ENCODE measurements around the gene GPC1. TPM values are rescaled to one million over a fixed set of nuclear protein-coding genes. Genes with fewer than 3 reads are reported as not detected.

Gene GPC1
- total and polyA plus RNA-seq, 3 experiments from 2014 or later, result 0.17 to 2.4 (median 1.9) TPM

DNA sequence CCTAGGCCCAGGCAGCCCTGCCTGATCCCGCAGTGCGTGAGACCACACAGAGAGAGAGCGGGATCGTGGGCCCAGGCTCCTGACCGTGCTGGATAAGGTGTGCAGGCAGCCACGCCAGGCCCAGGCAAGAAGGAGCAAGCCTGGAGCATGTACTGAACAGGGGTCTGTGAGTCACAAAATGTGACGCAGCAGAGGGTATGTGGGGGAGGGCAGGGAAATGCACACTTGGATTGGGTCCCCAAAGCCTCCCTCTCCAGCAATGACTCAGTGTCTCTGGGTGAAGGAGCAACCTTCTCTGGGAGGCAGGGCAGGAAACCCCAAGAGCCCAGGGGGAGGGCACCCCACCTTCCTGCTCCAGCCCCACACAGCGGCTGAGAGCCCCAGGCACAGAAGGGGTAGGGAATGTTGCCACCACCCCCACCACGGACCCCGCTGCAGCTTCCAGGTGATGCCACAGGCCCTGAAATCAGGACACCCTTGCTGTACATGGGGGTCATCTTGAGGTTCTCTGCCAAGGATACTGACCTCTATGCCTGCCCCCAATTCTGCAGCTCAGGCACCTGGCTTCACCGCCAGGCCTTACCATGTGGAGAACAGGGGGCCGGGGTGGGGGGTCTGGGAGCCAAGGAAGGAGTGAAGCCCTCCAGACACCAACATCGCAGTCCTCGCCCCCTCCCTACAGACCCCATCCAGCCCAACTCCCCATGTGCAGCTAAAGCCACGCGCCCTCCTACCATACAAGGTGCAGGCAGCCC is 1.3 kb upstream of the GPC1 start:
- H3K4me1 ChIP-seq (ENCODE audit: insufficient read depth, low read length), result peaks cover 12% of the 10 kb centered on the region
- no peaks in the 10 kb centered on the region for H3K9me3 ChIP-seq (ENCODE audit: low read length)
- no peak overlapping the region for H3K27ac ChIP-seq (ENCODE audit: low read depth, low read length)
- ChIA-PET POLR2A (interaction anchor here (0.6 kb wide), 1 partner anchor 424 kb away, joined by 3 read pairs; no protein-coding TSS in a partner anchor), CTCF (no interaction called here)
- H3K36me3 ChIP-seq (ENCODE audit: insufficient read depth, low read length), result no peaks in the 10 kb centered on the region
- H3K4me3 Mint-ChIP-seq, result peak overlapping the region; percentile 80 to 91 (median 84)
- peak overlapping the region in 5 of 8 donors; percentile 23 to 92 (median 46) for H3K27ac Mint-ChIP-seq
- no peak overlapping the region for H3K4me3 ChIP-seq (ENCODE audit: low read length)
- no peaks in the 10 kb centered on the region for H3K36me3 Mint-ChIP-seq
- H3K27me3 ChIP-seq (ENCODE audit: insufficient read depth, low read length, poor library complexity, severe bottlenecking), result peaks cover 22% of the 10 kb centered on the region
- DNase-seq, result peak in 1 of 5 donors; percentile 35
- H3K27me3 Mint-ChIP-seq, result peaks cover 16 to 25% of the 10 kb centered on the region in 2 donors
- peaks cover 4 to 19% (median 4%) of the 10 kb centered on the region in 3 donors for H3K4me1 Mint-ChIP-seq
- H3K9me3 Mint-ChIP-seq, result no peaks in the 10 kb centered on the region

DNA sequence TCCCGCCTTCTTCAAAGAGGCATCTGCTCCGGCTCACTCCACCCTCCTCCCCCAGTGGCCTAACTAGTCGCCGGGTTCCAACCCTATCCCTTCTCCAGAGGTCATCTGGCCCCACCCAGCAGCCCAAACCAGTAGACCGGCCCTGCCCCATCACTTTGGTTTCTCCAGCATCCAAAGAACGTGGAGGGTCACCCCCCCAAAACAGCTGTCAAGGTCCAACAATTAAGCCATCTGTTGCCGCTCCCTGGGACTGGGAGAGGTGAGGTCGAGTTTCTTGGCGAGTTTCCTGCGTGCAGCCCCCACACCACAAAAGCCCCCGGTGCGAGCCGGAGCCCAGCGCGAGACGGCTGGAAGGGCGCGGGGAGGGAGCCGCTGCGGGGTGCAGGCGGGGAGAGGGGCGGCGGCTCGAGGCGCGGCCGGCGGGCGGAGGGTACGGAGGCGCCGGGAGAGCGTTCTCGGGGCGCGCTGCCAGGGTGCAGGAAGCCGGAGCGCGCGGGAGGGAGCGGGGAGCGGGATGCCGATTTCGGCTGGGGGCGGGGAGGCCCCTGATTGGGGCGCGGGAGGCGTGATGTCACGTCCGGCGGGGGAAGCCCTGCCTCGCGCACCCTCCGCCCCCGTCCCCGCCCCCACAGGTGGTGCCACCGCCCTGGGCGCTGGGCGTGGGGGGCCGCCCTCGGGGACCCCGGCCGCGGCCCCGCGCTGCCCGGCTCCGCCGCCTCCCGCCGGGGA is 571 bp upstream of the GPC1 start:
- Histone ChIP-seq H3K36me3 (ENCODE audit: insufficient read depth, low read length) (no peaks in the 10 kb centered on the region), H3K27me3 (ENCODE audit: insufficient read depth, low read length, poor library complexity, severe bottlenecking) (peaks cover 22% of the 10 kb centered on the region), H3K9me3 (ENCODE audit: low read length) (no peaks in the 10 kb centered on the region), H3K4me3 (ENCODE audit: low read length) (peak overlapping the region; percentile 61), H3K27ac (ENCODE audit: low read depth, low read length) (no peak overlapping the region), H3K4me1 (ENCODE audit: insufficient read depth, low read length) (peaks cover 12% of the 10 kb centered on the region)
- peak; percentile 80 to 89 (median 83) for DNase-seq
- Mint-ChIP-seq H3K9me3 (no peaks in the 10 kb centered on the region), H3K27ac (peak overlapping the region in 5 of 8 donors; percentile 23 to 92 (median 46)), H3K27me3 (peaks cover 16 to 25% of the 10 kb centered on the region in 2 donors), H3K36me3 (no peaks in the 10 kb centered on the region), H3K4me3 (peak overlapping the region; percentile 80 to 91 (median 84)), H3K4me1 (peaks cover 4 to 19% (median 4%) of the 10 kb centered on the region in 3 donors)
- ChIA-PET CTCF (interaction anchor here (2.0 kb wide), 1 partner anchor 202 kb away, joined by 9 read pairs; no protein-coding TSS in a partner anchor), POLR2A (interaction anchor here (0.5 kb wide), 1 partner anchor 1033 kb away, joined by 3 read pairs; no protein-coding TSS in a partner anchor)

DNA sequence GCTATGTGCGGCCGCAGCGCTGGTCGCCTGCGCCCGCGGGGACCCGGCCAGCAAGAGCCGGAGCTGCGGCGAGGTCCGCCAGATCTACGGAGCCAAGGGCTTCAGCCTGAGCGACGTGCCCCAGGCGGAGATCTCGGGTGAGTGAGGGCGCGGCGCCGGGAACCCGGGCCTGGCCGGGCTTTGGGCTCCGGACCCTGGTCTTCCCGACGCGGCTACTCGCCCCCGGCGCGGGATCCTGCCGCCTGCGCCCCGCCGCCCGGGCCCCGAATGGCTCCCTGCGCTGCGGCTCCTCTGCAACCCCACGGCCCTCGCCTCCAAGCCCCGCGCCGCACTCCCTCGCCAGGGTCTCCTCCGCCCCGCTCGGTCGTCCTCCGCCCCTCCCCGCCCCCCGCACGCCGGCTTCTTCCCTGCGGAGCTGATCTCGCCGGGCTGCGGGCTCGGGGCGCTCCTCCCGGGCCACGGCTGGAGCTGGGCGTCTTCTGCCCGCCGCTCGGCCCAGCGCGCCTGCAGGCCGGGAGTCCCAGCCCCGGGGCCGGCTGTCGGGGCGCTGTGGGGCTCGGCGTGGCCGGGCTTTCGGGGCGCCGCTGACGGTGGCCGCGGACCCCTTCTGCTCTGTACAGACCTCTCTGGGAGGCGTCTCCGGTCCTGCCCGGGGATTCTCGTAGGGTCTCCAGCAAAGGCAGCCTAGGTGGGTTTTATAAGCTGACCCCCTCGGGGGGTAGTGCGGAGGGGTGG is 652 bp downstream of the GPC1 start:
- Mint-ChIP-seq H3K36me3 (no peaks in the 10 kb centered on the region), H3K27me3 (peaks cover 16 to 20% of the 10 kb centered on the region in 2 donors), H3K4me3 (peak overlapping the region; percentile 54 to 89 (median 57)), H3K27ac (no peak overlapping the region), H3K9me3 (no peaks in the 10 kb centered on the region), H3K4me1 (peaks cover 4 to 19% (median 4%) of the 10 kb centered on the region in 3 donors)
- Histone ChIP-seq H3K27ac (ENCODE audit: low read depth, low read length) (no peak overlapping the region), H3K4me1 (ENCODE audit: insufficient read depth, low read length) (peaks cover 12% of the 10 kb centered on the region), H3K4me3 (ENCODE audit: low read length) (no peak overlapping the region), H3K9me3 (ENCODE audit: low read length) (no peaks in the 10 kb centered on the region), H3K27me3 (ENCODE audit: insufficient read depth, low read length, poor library complexity, severe bottlenecking) (peaks cover 22% of the 10 kb centered on the region), H3K36me3 (ENCODE audit: insufficient read depth, low read length) (no peaks in the 10 kb centered on the region)
- CTCF ChIA-PET, result interaction anchor here (0.9 to 2.0 kb wide), 2 partner anchors 204 to 286 kb away, joined by 3 to 9 read pairs; no protein-coding TSS in a partner anchor
- POLR2A ChIA-PET, result interaction anchor here (0.5 kb wide), 1 partner anchor 1034 kb away, joined by 3 read pairs; no protein-coding TSS in a partner anchor
- DNase-seq, result peak in 1 of 5 donors; percentile 46

DNA sequence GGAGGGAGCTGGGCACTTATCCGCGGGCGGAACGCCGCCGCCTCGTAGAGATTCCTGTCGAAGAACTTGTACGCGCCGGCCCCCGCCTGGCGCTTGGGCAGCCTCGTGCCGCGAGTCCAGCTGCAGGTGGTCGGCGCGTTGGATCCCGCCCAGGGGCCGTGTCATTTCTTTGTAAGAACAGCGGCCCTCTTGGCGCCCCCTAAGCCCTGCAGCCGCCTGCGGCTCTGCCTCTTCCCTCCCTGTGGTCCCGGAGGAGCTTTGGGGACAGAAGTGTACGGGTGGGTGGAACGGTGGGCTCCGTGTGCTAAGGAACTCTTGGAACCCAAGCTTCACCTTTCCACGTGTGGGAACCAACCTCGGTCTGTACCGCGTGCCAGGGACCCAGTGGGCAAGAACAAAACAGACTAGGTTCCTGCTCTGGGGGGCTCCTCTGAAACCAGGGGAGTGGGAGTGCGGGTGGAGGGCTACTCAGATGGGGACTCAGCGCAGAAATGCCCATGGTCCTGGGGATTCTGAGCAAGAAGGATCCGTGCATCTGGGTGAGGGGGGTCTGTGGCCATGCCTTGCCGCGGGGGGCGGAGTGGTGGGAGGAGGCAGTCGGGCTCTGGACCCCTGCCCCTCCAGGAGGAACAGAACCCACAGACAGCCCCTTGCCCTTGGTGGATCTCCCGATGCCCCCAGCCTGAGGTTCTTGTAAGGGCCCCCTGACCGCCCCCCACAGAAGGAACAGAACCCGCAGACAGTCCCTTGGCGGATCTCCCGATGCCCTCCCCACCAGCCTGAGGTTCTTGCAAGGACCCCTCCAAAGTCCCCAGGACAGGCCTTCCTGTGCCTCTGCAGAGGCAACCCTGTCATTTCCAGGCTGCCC is 1.5 kb downstream of the GPC1 start:
- peaks cover 22% of the 10 kb centered on the region for H3K27me3 ChIP-seq (ENCODE audit: insufficient read depth, low read length, poor library complexity, severe bottlenecking)
- H3K36me3 ChIP-seq (ENCODE audit: insufficient read depth, low read length), result no peaks in the 10 kb centered on the region
- Mint-ChIP-seq H3K4me3 (peak overlapping the region; percentile 54 to 89 (median 57)), H3K27ac (peak overlapping the region in 1 of 8 donors; percentile 63), H3K27me3 (peaks cover 16 to 18% of the 10 kb centered on the region in 2 donors), H3K9me3 (no peaks in the 10 kb centered on the region), H3K4me1 (peaks cover 4 to 19% (median 4%) of the 10 kb centered on the region in 3 donors), H3K36me3 (no peaks in the 10 kb centered on the region)
- H3K27ac ChIP-seq (ENCODE audit: low read depth, low read length), result no peak overlapping the region
- no peak overlapping the region for H3K4me3 ChIP-seq (ENCODE audit: low read length)
- ChIA-PET CTCF (interaction anchor here (0.9 to 2.0 kb wide), 2 partner anchors 204 to 287 kb away, joined by 3 to 9 read pairs; no protein-coding TSS in a partner anchor), POLR2A (no interaction called here)
- no peaks in the 10 kb centered on the region for H3K9me3 ChIP-seq (ENCODE audit: low read length)
- H3K4me1 ChIP-seq (ENCODE audit: insufficient read depth, low read length), result peaks cover 12% of the 10 kb centered on the region
- DNase-seq, result peak in 1 of 5 donors; percentile 44

DNA sequence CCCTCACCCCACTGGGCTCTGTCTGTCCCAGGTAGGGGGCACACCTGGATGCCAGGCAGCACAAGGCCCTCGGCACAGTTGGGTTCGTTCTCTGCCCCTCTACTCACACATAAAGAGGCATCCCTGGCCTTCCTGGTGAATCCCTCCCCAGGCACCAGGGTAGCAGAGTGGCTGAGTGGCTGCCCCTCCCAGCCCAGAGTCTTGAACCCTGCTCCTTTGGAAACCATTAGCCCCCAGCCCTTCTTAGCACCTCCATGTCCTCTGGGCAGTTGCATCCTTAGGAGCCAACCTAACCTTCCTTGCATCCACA is 2.0 kb downstream of the GPC1 start:
- peaks cover 12% of the 10 kb centered on the region for H3K4me1 ChIP-seq (ENCODE audit: insufficient read depth, low read length)
- H3K36me3 ChIP-seq (ENCODE audit: insufficient read depth, low read length), result no peaks in the 10 kb centered on the region
- Mint-ChIP-seq H3K27ac (no peak overlapping the region), H3K4me3 (peak overlapping the region in 4 of 7 donors; percentile 4 to 80 (median 48)), H3K9me3 (no peaks in the 10 kb centered on the region), H3K27me3 (peaks cover 16 to 18% of the 10 kb centered on the region in 2 donors), H3K36me3 (no peaks in the 10 kb centered on the region), H3K4me1 (peaks cover 4 to 19% (median 4%) of the 10 kb centered on the region in 3 donors)
- POLR2A ChIA-PET, result no interaction called here
- peaks cover 22% of the 10 kb centered on the region for H3K27me3 ChIP-seq (ENCODE audit: insufficient read depth, low read length, poor library complexity, severe bottlenecking)
- DNase-seq, result no peak
- H3K4me3 ChIP-seq (ENCODE audit: low read length), result no peak overlapping the region
- H3K27ac ChIP-seq (ENCODE audit: low read depth, low read length), result no peak overlapping the region
- CTCF ChIA-PET, result no interaction called here
- H3K9me3 ChIP-seq (ENCODE audit: low read length), result no peaks in the 10 kb centered on the region

DNA sequence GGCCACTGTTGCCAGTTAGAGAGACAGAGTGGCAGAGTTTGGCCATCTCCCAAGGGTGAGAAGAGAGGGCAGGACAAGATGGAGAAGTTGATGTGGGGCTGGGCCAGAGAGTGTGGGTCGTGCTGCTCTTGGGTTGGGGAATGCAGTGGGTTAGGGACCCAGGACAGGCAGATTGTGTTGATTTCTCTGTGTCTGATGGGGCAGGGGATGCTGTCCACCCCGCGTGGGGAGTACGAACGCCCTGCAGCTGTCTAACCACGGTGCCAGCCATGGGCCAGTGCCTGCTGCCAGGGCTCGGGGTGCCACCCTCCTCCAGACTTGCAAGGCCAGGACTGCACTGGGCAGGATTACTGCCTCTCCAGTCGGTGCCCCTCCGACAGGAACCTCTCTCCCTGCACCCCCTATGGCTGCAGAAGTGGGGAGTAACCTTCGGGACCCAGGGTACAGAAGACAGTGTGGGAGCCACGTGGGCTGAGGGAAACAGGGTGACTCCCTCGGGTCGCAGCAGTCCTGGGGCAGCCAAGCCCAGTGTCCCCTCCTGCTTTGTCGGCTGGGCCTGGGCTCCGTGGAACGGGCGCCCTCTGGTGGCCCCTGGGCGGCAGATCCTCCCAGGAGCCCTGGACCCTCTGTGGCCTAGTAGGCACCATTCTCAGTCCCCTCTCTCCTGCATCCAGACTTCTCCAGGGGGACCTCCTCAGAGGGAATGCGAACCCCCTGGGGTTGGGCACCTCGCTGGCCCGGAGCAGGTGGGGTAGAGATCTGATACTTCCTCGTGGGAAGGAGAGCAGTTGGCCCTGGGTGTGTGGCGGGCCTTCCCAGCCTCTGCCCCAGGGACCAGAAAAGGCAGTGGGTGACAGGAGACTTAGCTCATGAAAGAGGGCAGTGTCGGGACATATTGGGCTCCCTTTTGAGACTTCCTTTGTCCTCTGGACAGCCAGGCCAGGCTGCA is 2.7 kb downstream of the GPC1 start:
- ChIA-PET CTCF (interaction anchor here (1.0 to 1.3 kb wide), 3 partner anchors 12 to 288 kb away, joined by 3 to 4 read pairs (median 3); no protein-coding TSS in a partner anchor), POLR2A (no interaction called here)
- Histone ChIP-seq H3K36me3 (ENCODE audit: insufficient read depth, low read length) (no peaks in the 10 kb centered on the region), H3K27ac (ENCODE audit: low read depth, low read length) (no peak overlapping the region), H3K4me1 (ENCODE audit: insufficient read depth, low read length) (peaks cover 12% of the 10 kb centered on the region), H3K9me3 (ENCODE audit: low read length) (no peaks in the 10 kb centered on the region), H3K4me3 (ENCODE audit: low read length) (no peak overlapping the region), H3K27me3 (ENCODE audit: insufficient read depth, low read length, poor library complexity, severe bottlenecking) (peaks cover 22% of the 10 kb centered on the region)
- no peaks in the 10 kb centered on the region for H3K9me3 Mint-ChIP-seq
- DNase-seq, result peak; percentile 47 to 64 (median 54)
- peaks cover 15 to 18% of the 10 kb centered on the region in 2 donors for H3K27me3 Mint-ChIP-seq
- peak overlapping the region in 1 of 8 donors; percentile 58 for H3K27ac Mint-ChIP-seq
- H3K36me3 Mint-ChIP-seq, result no peaks in the 10 kb centered on the region
- H3K4me1 Mint-ChIP-seq, result peaks cover 4 to 19% (median 4%) of the 10 kb centered on the region in 3 donors
- H3K4me3 Mint-ChIP-seq, result peak overlapping the region in 5 of 7 donors; percentile 12 to 56 (median 41)
